Skeletal muscle tissue (tissue), 4 donors: ENCODE measurements around the gene NRXN3. TPM values are rescaled to one million over a fixed set of nuclear protein-coding genes. Genes with fewer than 3 reads are reported as not detected.

Source experiments
- H3K27ac ChIP-seq: one replicate; pipeline ENCODE4 v1.7.0; 2013; ENCODE audit warnings: mild to moderate bottlenecking, low read depth, low read length, inconsistent platforms
- H3K27me3 ChIP-seq, 3 donors: one replicate each; pipeline ENCODE4 v1.7.0; 2013; ENCODE audit warnings: low read length in 3 of 3; ENCODE audit not compliant: control insufficient read depth in 3 of 3, insufficient read depth in 3 of 3
- H3K36me3 ChIP-seq, 3 donors: one replicate each; pipeline ENCODE4 v1.7.0; 2013; ENCODE audit warnings: low read length in 3 of 3; ENCODE audit not compliant: control insufficient read depth in 3 of 3, insufficient read depth in 3 of 3
- H3K4me1 ChIP-seq, 3 donors: one replicate each; pipeline ENCODE4 v1.7.0; 2013; ENCODE audit warnings: low read length in 3 of 3, mild to moderate bottlenecking in 3 of 3; ENCODE audit not compliant: control insufficient read depth in 3 of 3, insufficient read depth in 3 of 3
- H3K4me3 ChIP-seq, 3 donors: one replicate each; pipeline ENCODE4 v1.7.0; 2013; ENCODE audit warnings: low read length in 3 of 3
- H3K9ac ChIP-seq, 3 donors: one replicate each; pipeline ENCODE4 v1.7.0; 2013; ENCODE audit warnings: low read length in 3 of 3, mild to moderate bottlenecking in 3 of 3, moderate library complexity in 2 of 3, low read depth in 1 of 3
- H3K9me3 ChIP-seq, 3 donors: one replicate each; pipeline ENCODE4 v1.7.0; 2013; ENCODE audit warnings: low read length in 3 of 3; ENCODE audit not compliant: control insufficient read depth in 3 of 3
- total RNA-seq: library from RNA; depleted of rRNA; stranded (reverse); fragments of >200 nt; gene quantifications from one replicate; pipeline ENCODE4 v1.2.3, GENCODE V29; 2014
- donor health status: Osteomylitis.

Gene NRXN3
- total RNA-seq, 1 donor from 2014 or later: 0.52 TPM

- peaks cover 0 to 2% (median 0%) of the 10 kb centered on the region in 3 donors for H3K27me3 ChIP-seq
- H3K27ac ChIP-seq: no peak overlapping the region
- H3K9ac ChIP-seq: no peak overlapping the region
- H3K9me3 ChIP-seq: no peaks in the 10 kb centered on the region
- H3K36me3 ChIP-seq: no peaks in the 10 kb centered on the region
- H3K4me1 ChIP-seq: no peaks in the 10 kb centered on the region
- no peak overlapping the region for H3K4me3 ChIP-seq
Measured at GRCh38 chr14:78228702-78229327, 58.6 kb downstream of the NRXN3 start.

DNA sequence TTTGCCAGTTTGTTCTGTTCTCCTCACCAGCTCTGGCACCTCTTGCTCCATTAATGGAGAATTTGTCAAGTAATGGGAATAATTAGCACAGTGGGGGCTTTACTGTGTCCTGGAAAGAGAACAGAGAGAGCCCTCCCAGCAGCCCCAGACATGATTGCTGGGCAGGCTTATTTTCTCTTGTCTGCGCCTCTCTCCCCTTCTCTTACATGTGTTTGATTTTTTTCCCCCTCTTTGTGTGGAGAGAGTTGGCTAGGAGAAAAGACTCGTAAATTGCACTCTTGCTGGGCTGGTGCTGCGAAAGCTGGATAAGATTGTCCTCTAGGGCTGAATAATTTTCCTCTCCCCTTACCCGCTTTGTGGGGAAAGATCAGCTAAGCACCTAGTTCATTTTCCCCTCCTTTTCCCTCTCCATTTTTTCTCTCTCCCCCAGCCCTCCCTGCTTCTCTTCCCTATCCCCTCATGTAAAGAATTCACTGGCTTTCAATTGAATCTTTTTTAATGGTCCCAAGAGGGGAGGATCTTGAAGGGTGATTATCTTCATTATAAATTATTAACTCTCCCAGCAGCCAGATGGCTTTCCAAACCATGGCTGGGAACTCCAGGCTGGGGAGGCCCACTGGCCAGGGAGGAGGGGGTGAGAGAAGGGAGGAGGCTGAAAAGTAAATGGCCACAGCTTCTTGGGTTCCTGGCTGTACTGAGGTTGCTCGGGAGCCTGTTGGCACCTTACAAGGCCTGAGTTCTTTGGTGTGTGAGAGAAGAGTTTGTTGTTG lies 62.2 kb downstream of the NRXN3 start:
- Histone ChIP-seq H3K4me3 (no peak overlapping the region), H3K9me3 (no peaks in the 10 kb centered on the region), H3K27me3 (peaks cover 0 to 2% (median 0%) of the 10 kb centered on the region in 3 donors), H3K36me3 (no peaks in the 10 kb centered on the region), H3K27ac (no peak overlapping the region), H3K4me1 (no peaks in the 10 kb centered on the region), H3K9ac (no peak overlapping the region)

DNA sequence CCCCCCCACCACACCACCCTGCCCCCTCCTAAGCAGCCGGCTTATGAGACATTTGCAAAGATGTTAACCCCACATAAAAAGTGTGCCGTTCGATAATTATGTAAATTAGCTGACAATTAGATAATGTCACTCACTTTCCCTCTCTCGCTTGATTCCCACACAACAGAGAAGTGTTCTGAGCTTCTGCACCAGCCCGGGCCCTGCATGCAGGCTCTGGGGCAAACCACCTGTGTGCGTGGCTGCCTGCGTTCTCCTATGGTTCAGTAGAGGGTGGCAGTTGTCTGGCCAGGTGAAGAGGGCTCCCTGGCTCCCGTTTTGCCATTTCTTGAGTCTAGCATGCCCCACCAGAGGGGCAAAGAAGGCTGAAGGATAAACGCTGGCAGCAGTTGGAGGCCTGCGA lies 68.0 kb downstream of the NRXN3 start:
- no peaks in the 10 kb centered on the region for H3K4me1 ChIP-seq
- no peak overlapping the region for H3K27ac ChIP-seq
- H3K4me3 ChIP-seq: no peak overlapping the region
- H3K27me3 ChIP-seq: peaks cover 0 to 2% (median 0%) of the 10 kb centered on the region in 3 donors
- H3K9me3 ChIP-seq: no peaks in the 10 kb centered on the region
- H3K36me3 ChIP-seq: no peaks in the 10 kb centered on the region
- H3K9ac ChIP-seq: no peak overlapping the region

DNA sequence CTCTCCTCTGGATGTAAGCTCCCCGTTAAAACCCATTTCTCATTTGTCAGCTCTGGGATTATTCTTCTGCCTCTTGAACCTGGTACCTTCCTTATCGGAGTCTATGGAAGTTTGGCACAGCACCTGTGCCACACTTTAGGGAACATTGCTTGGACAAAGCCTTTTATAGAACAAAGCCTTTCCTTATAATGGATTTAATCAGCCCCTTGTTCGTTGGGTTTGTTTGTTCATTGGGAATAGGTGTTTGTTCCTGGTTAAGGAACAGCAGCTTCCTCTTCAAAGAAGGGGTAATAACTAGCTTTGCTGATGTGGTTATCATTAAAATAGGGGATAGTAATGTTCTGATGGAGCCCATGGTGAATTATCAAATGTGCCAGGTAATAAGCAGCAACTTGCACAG lies 70.4 kb downstream of the NRXN3 start:
- Histone ChIP-seq H3K9me3 (no peaks in the 10 kb centered on the region), H3K36me3 (no peaks in the 10 kb centered on the region), H3K9ac (no peak overlapping the region), H3K27ac (no peak overlapping the region), H3K27me3 (peaks cover 0 to 2% (median 0%) of the 10 kb centered on the region in 3 donors), H3K4me3 (no peak overlapping the region), H3K4me1 (no peaks in the 10 kb centered on the region)

DNA sequence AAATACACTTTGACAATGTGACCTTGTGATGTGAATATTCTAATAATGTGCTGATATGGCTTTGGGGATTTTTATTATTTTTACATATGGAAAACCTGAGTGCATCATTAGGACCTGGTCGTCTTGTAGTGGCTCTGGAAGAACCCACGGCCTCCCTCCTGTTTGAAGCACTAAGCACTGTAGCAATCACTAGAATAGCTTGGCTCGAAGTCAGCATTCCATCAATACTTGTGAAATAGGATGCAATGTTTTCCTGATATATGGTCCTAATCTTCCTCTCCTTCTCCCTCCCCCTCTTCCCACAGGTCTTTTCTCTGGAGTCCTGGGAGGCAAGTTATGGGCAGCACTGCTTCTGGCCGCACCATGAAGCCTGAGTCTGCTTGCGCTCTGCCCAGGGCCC lies 71.9 kb downstream of the NRXN3 start:
- H3K9ac ChIP-seq: no peak overlapping the region
- no peaks in the 10 kb centered on the region for H3K9me3 ChIP-seq
- H3K27me3 ChIP-seq: peaks cover 0 to 2% (median 0%) of the 10 kb centered on the region in 3 donors
- H3K4me1 ChIP-seq: no peaks in the 10 kb centered on the region
- no peak overlapping the region for H3K4me3 ChIP-seq
- no peaks in the 10 kb centered on the region for H3K36me3 ChIP-seq
- no peak overlapping the region for H3K27ac ChIP-seq

DNA sequence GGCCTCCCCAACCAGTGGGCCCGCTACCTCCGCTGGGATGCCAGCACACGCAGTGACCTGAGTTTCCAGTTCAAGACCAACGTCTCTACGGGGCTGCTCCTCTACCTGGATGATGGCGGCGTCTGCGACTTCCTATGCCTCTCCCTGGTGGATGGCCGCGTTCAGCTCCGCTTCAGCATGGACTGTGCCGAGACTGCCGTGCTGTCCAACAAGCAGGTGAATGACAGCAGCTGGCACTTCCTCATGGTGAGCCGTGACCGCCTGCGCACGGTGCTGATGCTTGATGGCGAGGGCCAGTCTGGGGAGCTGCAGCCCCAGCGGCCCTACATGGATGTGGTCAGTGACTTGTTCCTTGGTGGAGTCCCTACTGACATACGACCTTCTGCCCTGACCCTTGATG lies 73.0 kb downstream of the NRXN3 start:
- H3K9ac ChIP-seq: no peak overlapping the region
- no peaks in the 10 kb centered on the region for H3K36me3 ChIP-seq
- H3K27me3 ChIP-seq: no peaks in the 10 kb centered on the region
- H3K4me3 ChIP-seq: no peak overlapping the region
- H3K9me3 ChIP-seq: no peaks in the 10 kb centered on the region
- no peaks in the 10 kb centered on the region for H3K4me1 ChIP-seq
- no peak overlapping the region for H3K27ac ChIP-seq

DNA sequence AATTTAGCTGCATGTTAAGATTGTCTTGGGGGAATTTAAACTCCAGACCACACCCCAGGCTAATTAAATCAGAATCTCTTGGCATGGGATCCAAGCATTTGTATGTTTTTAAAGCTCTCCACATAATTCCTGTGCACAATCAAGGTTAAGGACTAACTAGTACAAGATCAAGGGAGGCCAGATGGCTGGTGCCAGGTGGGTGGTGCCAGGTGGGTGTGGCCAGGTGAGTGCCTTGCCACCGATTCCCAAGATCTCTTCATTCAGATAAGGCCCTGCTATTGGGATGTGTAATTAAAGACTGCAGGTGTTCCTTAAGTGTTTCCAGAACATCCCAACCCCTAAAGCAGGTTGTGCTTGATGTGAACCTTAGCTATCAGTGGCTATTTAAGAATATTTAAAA lies 75.1 kb downstream of the NRXN3 start:
- H3K27me3 ChIP-seq: no peaks in the 10 kb centered on the region
- H3K9ac ChIP-seq: no peak overlapping the region
- no peak overlapping the region for H3K4me3 ChIP-seq
- no peaks in the 10 kb centered on the region for H3K9me3 ChIP-seq
- H3K4me1 ChIP-seq: no peaks in the 10 kb centered on the region
- H3K36me3 ChIP-seq: no peaks in the 10 kb centered on the region
- H3K27ac ChIP-seq: no peak overlapping the region

- no peaks in the 10 kb centered on the region for H3K4me1 ChIP-seq
- H3K36me3 ChIP-seq: no peaks in the 10 kb centered on the region
- no peak overlapping the region for H3K9ac ChIP-seq
- H3K27ac ChIP-seq: no peak overlapping the region
- H3K27me3 ChIP-seq: peaks cover 0 to 9% (median 3%) of the 10 kb centered on the region in 3 donors
- no peak overlapping the region for H3K4me3 ChIP-seq
- H3K9me3 ChIP-seq: no peaks in the 10 kb centered on the region
Measured at GRCh38 chr14:78248501-78249090, 78.4 kb downstream of the NRXN3 start.

GRCh38 chr14:78251308-78251707 lies 81.1 kb downstream of the NRXN3 start:
- Histone ChIP-seq H3K27ac (no peak overlapping the region), H3K27me3 (peaks cover 0 to 9% (median 3%) of the 10 kb centered on the region in 3 donors), H3K9ac (no peak overlapping the region), H3K4me3 (no peak overlapping the region), H3K9me3 (no peaks in the 10 kb centered on the region), H3K36me3 (no peaks in the 10 kb centered on the region), H3K4me1 (no peaks in the 10 kb centered on the region)

DNA sequence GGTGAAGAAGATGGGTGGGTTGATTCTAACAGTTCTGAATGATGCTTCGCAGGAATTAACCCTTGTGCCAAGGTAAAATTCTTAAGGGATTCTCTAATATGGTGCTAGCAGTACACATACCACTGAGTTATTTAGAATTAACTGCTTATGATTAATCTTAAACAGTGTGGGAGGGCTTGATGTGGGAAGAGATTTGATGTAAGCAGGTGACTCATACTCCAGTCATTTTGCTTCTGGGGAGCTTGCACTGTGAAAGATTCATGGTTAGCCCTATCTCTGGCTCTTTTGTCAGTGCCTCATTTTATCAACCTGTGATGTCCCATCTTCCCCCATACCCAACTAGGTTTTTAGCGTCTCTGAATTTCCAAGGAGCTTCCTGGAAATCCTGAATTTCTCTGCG lies 83.8 kb downstream of the NRXN3 start:
- no peaks in the 10 kb centered on the region for H3K4me1 ChIP-seq
- H3K27me3 ChIP-seq: peaks cover 0 to 9% (median 3%) of the 10 kb centered on the region in 3 donors
- no peak overlapping the region for H3K9ac ChIP-seq
- no peak overlapping the region for H3K27ac ChIP-seq
- no peak overlapping the region for H3K4me3 ChIP-seq
- no peaks in the 10 kb centered on the region for H3K36me3 ChIP-seq
- H3K9me3 ChIP-seq: no peaks in the 10 kb centered on the region
